HUDEP-2 (cell line): ENCODE measurements around the gene ANKMY1.
"Not testable (repeated sequence)": the region's sequence is repeated elsewhere in the genome, so short reads cannot be mapped to it uniquely, and the experiment has no call there.

ENCODE experiments used
- DNase-seq, 76 experiments: peaks; one replicate each; lab custom pipeline; 2025; ENCODE audit not compliant: unreplicated experiment in 76 of 76; lab: John Stamatoyannopoulos, UW

The ANKMY1 gene

DNA sequence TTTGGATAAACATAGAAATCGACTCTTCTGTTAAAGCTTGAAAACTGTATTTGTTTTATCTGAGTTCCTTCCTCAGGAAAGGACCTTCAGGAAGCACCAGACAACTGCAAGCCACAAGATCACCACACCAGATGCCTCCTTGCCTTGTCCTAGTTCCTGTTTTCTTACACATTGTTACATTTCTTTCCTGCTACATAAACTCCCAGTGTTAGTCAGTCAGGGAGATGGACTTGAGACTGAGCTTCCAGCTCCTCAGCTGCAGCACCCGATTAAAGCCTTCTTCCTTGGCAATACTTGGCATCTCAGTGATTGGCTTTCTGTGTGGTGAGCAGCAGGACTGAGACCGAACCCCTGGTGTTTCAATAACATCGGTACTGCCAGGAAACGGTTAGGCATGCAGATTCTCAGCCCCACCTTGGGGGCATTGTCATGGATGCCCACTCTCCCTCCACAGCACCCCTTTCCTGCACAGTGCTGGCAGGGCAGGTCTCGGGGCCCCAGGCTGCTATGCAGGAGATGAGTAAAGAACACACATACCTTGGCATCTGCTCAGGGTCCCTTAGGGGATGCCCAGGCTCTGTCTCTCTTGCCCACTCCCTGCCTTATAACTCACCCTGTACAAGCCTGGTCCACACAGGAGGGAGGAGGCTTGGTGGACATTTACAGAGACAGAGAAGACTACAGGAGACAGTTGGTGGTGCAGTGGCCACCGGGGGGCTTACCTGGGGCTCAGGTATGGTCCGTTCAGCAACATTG is 32.6 kb downstream of the ANKMY1 start:
- no peak for DNase-seq

GRCh38 chr2:240523451-240524281 is 34.1 kb downstream of the ANKMY1 start:
- DNase-seq: no peak

- DNase-seq: no peak
Measured at GRCh38 chr2:240522406-240522805, 35.4 kb downstream of the ANKMY1 start.

GRCh38 chr2:240521885-240522284 is 35.9 kb downstream of the ANKMY1 start:
- not testable (repeated sequence) for DNase-seq

- no peak for DNase-seq
Measured at GRCh38 chr2:240520974-240521350, 36.8 kb downstream of the ANKMY1 start.

- DNase-seq: no peak
Measured at GRCh38 chr2:240520130-240520973, 37.4 kb downstream of the ANKMY1 start.

DNA sequence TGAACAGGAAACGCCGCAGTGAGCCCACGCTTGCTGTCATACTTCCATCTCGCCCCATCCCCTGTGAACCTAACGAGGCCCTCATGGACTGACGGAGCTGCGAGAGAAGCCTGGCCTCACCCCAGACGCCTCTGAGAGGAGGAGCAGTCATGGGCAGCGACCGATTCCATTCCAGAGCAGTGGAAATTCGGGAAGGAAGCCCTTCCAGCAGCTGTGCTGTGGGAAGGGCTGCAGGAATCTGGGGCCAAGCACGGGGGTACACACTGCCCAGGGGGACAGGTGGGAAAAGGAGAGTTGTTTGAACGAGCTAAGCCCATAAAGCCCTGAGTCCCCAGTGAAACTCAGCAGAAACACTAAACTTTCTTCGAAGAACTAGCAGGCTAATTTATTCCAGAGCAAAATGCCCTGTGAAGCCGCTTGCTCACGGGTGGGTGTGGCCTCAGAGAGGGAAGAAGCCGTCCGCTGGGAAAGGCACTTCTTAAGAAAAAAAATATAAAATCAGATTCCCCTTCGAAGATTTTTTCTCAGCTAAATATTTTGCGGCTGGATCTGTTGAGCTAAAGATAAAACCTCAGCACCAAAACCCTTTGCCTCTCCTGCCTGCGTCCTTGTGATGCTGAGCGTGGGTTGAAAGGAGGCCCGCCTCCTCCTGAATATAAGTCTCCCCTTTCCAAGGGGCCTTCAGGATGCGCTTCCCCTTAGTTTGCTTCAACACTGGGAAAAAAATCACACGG is 38.2 kb downstream of the ANKMY1 start:
- DNase-seq: no peak

DNA sequence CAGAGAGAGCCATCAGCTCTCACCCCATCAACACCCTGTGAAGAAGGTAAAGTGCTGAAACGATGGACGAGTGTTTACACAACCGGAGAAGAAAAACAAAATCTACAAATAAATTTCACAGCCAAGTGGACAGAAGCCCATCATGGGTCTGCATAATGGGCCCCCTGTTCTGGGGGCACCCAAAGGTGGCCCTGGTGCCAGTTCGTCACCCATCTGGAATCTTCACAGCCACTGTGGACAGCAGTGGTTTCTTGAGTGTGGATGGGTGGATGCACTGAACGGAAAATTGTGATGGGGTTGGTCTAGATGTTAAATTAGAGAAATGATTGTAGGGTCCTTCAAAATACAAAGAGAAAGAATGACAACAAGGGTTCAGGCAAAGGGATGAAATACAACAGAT is 38.8 kb downstream of the ANKMY1 start:
- DNase-seq: no peak

DNA sequence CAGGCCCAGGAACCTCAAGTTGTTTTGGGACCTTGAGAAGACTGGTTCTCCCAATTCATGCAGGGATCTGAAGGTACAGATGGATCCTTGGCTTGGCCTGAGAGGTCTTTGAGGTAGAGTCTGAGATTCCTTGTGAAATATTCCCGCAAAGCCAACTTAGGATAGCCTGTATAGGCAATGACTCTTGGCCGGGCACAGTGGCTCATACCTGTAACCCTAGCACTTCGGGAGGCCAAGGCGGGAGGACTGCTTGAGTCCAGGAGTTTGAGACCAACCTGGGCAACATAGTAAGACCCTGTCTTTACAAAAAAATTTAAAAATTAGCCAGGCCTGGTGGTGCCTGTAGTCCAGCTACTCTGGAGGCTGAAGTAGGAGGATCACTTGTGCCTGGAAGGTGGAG is 40.4 kb downstream of the ANKMY1 start:
- DNase-seq: no peak

GRCh38 chr2:240514631-240515030 is 43.2 kb downstream of the ANKMY1 start:
- no peak for DNase-seq

DNA sequence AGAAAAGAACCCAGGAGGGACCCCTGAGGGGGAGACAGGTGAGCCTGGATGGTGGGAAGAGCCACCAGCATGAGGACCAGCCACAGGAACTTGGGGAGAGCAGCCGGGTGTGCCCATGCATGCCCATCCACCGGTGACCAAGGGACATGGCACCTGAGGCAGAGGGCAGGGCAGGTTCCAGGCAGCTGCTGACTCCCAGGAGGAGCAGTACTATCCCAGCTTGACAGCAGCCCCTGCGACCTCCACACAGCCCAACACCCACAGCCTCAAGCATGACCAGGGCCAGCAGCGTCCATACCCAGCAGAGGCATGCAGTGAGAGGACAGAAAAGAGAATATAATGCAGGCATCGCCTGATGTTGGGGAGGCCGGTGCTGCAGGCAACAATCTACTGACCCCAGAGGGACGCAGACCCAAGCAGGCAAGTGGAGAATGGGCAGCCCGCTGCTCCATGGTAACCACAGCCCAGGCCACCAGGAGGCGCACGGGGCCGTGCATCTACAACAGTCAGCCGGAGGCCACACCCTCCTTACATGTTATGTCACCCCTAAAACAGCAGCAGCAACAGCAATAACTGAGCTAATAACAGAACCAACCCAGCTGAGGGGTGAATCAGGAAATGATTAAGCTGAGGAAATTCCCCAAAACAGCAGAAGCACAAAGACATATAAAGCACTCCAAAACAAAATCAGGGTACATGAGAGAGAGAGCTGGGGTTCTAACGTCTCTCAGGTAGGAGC is 44.1 kb downstream of the ANKMY1 start:
- DNase-seq: peak in 67 of 76 experiments; percentile 4 to 76 (median 52)

GRCh38 chr2:240512666-240513535 is 44.9 kb downstream of the ANKMY1 start:
- no peak for DNase-seq

- no peak for DNase-seq
Measured at GRCh38 chr2:240512109-240512485, 45.7 kb downstream of the ANKMY1 start.

DNA sequence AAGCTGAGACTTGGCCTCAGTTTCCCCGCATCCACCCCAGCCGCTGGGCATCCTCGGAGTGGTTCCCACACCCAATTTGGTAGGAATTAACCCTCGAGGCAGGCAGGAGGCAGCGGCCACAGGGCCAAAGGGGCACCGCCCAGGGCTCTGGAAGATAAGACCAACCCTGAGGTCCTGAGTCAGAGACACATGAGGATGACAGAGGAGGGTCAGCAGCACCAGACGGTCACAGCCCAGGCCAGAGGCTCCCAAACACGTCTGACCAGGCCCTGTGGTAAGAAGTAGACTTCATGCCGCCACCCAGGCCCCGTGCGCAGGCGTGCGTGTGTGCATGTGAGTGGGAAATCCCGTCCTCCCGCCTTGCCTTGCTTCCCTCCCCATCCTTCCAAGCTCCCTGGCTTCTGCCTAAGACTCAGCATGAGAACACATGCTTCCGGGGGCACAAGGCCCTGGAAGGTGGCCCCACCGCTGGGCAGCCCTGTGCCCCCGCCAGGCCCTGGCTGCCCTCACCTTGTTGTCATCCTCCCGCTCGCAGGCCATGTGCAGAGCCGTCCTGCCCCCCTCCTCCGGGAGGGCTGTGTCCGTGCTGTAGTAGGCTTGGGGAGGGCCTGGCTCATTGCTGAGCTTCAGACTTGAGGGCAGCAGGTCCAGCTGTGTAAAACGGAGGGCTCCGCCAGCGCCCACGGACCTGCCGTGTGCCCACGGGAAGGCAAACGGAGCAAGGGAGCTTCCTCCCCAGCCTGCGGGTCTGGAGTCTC is 46.3 kb downstream of the ANKMY1 start:
- DNase-seq: no peak

DNA sequence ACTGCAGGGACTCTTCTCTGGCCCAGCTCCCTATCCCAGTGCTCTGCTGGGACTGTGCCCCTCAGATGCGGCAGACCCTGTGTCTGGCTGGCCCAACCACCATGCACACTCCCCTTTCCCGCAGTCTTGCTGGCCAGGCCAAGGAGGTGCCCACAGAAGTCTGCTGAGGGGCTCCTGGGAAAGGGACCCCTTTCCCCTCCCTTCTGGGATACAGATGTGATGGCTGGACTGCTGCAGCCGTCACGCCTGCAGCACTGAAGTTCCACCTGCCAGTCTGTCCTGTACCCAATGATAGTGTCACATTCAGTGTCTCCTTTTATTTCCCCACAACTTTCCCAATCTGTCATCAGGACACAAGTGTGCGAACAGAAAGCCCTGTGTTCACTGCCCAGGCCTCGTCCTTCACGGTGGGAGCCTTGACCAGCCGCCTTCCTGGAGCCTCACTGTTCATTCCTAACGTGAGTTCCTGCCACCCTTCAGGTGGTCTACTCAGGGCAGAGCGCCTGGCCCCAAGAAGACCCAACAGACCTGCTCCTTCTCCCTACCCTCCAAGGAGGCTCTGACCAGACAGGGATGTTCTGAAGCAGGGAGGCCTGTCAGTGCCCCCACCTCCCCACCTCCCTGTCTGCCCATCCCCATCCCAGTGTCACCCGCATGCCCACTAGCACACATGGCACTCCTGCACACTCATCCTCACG is 47.1 kb downstream of the ANKMY1 start:
- no peak for DNase-seq

- DNase-seq: no peak
Measured at GRCh38 chr2:240509667-240510512, 47.9 kb downstream of the ANKMY1 start.
